ENCODE results near the gene ING2.

Gene ING2

GRCh38 chr4:183515411-183515810, 10.6 kb downstream of the ING2 start (continued):
- TF ChIP-seq TRIM28 (IDR thresholded peaks at IDR 0.05; ENCODE audit: borderline replicate concordance, low read length) (no peak), WT1 (tag by site-specific recombination; IDR thresholded peaks at IDR 0.05) (no peak), ZEB2 (tag by site-specific recombination; IDR thresholded peaks at IDR 0.05) (no peak)
- TF ChIP-seq, protein P1, sequence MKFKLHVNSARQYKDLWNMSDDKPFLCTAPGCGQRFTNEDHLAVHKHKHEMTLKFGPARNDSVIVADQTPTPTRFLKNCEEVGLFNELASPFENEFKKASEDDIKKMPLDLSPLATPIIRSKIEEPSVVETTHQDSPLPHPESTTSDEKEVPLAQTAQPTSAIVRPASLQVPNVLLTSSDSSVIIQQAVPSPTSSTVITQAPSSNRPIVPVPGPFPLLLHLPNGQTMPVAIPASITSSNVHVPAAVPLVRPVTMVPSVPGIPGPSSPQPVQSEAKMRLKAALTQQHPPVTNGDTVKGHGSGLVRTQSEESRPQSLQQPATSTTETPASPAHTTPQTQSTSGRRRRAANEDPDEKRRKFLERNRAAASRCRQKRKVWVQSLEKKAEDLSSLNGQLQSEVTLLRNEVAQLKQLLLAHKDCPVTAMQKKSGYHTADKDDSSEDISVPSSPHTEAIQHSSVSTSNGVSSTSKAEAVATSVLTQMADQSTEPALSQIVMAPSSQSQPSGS (tag by site-specific recombination; IDR thresholded peaks at IDR 0.05; ENCODE audit: low read depth), result no peak

- Histone ChIP-seq H3K9me3 (ENCODE audit: control insufficient read depth, insufficient read depth, low read depth, low read length) (no peaks in the 10 kb centered on the region), H3K4me1 (ENCODE audit: control insufficient read depth, insufficient read depth, low read length) (no peaks in the 10 kb centered on the region), H3K36me3 (ENCODE audit: control insufficient read depth in 2 of 2, insufficient read depth in 1 of 2, low read length in 2 of 2) (peaks cover 0 to 7% of the 10 kb centered on the region in 2 experiments; a peak in 2 of 3 replicates), H3K27ac (ENCODE audit: extremely low read depth, low read depth, low read length) (no peak overlapping the region), H3K4me3 (ENCODE audit: low read depth, low read length) (no peak overlapping the region)
- POLR2A ChIA-PET, result no interaction called here
- CTCF ChIA-PET, result interaction anchor here (0.7 kb wide), 1 partner anchor 68 kb away, joined by 3 read pairs; no protein-coding TSS in a partner anchor
- TF ChIP-seq ZNF514 (tag by site-specific recombination; IDR thresholded peaks at IDR 0.05) (no peak), REPIN1 (tag by site-specific recombination; IDR thresholded peaks at IDR 0.05; ENCODE audit: low read depth) (no peak), ZNF274 (IDR thresholded peaks at IDR 0.05; ENCODE audit: low read length) (no peak), ZNF274 (tag by site-specific recombination; IDR thresholded peaks at IDR 0.05; ENCODE audit: borderline replicate concordance) (no peak), ZNF610 (tag by site-specific recombination; IDR thresholded peaks at IDR 0.05; ENCODE audit: borderline replicate concordance) (no peak), ZNF350 (tag by site-specific recombination; IDR thresholded peaks at IDR 0.05) (no peak), ZNF768 (tag by site-specific recombination; IDR thresholded peaks at IDR 0.05) (no peak), SP7 (tag by site-specific recombination; IDR thresholded peaks at IDR 0.05) (no peak), ZNF560 (tag by site-specific recombination; IDR thresholded peaks at IDR 0.05; ENCODE audit: borderline replicate concordance) (no peak), ZNF202 (tag by site-specific recombination; IDR thresholded peaks at IDR 0.05; ENCODE audit: borderline replicate concordance) (no peak), ZFP3 (tag by site-specific recombination; IDR thresholded peaks at IDR 0.05; ENCODE audit: low read depth) (no peak), ZNF174 (tag by site-specific recombination; IDR thresholded peaks at IDR 0.05) (no peak), ZNF121 (tag by site-specific recombination; IDR thresholded peaks at IDR 0.05) (no peak), ZNF223 (tag by site-specific recombination; IDR thresholded peaks at IDR 0.05) (no peak), SCRT2 (tag by site-specific recombination; IDR thresholded peaks at IDR 0.05) (no peak), HOXD13 (CRISPR knock-in tag; IDR thresholded peaks at IDR 0.05; ENCODE audit: borderline replicate concordance) (no peak), ZNF335 (tag by site-specific recombination; conservative IDR thresholded peaks at IDR 0.05) (no peak)
- TF ChIP-seq, protein P2, sequence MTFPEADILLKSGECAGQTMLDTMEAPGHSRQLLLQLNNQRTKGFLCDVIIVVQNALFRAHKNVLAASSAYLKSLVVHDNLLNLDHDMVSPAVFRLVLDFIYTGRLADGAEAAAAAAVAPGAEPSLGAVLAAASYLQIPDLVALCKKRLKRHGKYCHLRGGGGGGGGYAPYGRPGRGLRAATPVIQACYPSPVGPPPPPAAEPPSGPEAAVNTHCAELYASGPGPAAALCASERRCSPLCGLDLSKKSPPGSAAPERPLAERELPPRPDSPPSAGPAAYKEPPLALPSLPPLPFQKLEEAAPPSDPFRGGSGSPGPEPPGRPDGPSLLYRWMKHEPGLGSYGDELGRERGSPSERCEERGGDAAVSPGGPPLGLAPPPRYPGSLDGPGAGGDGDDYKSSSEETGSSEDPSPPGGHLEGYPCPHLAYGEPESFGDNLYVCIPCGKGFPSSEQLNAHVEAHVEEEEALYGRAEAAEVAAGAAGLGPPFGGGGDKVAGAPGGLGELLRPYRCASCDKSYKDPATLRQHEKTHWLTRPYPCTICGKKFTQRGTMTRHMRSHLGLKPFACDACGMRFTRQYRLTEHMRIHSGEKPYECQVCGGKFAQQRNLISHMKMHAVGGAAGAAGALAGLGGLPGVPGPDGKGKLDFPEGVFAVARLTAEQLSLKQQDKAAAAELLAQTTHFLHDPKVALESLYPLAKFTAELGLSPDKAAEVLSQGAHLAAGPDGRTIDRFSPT (tag by site-specific recombination; IDR thresholded peaks at IDR 0.05), result no peak
These were observed 12.3 kb downstream of the ING2 start for GRCh38 chr4:183517194-183517593.

- Histone ChIP-seq H3K4me3 (ENCODE audit: low read depth, low read length) (no peak overlapping the region), H3K27ac (ENCODE audit: extremely low read depth, low read depth, low read length) (no peak overlapping the region), H3K36me3 (ENCODE audit: control insufficient read depth in 2 of 2, insufficient read depth in 1 of 2, low read length in 2 of 2) (peaks cover 0 to 1% of the 10 kb centered on the region in 2 experiments; a peak in 1 of 3 replicates), H3K4me1 (ENCODE audit: control insufficient read depth, insufficient read depth, low read length) (no peaks in the 10 kb centered on the region), H3K9me3 (ENCODE audit: control insufficient read depth, insufficient read depth, low read depth, low read length) (no peaks in the 10 kb centered on the region)
- ChIA-PET CTCF (interaction anchor here (0.7 kb wide), 1 partner anchor 67 kb away, joined by 3 read pairs; no protein-coding TSS in a partner anchor), POLR2A (no interaction called here)
- TF ChIP-seq MEIS1 (CRISPR knock-in tag; IDR thresholded peaks at IDR 0.05; ENCODE audit: borderline replicate concordance) (no peak), KLF10 (tag by site-specific recombination; IDR thresholded peaks at IDR 0.05) (no peak), ZNF138 (tag by site-specific recombination; IDR thresholded peaks at IDR 0.05; ENCODE audit: borderline replicate concordance) (no peak), KLF7 (tag by site-specific recombination; IDR thresholded peaks at IDR 0.05; ENCODE audit: borderline replicate concordance) (no peak), ZNF416 (tag by site-specific recombination; IDR thresholded peaks at IDR 0.05) (no peak), ZNF596 (tag by site-specific recombination; IDR thresholded peaks at IDR 0.05) (no peak), ZNF529 (tag by site-specific recombination; IDR thresholded peaks at IDR 0.05; ENCODE audit: insufficient replicate concordance) (no peak), ZNF23 (tag by site-specific recombination; IDR thresholded peaks at IDR 0.05; ENCODE audit: borderline replicate concordance) (no peak), ZNF561 (tag by site-specific recombination; IDR thresholded peaks at IDR 0.05; ENCODE audit: borderline replicate concordance) (no peak), ZNF791 (tag by site-specific recombination; IDR thresholded peaks at IDR 0.05) (no peak), ZNF777 (tag by site-specific recombination; IDR thresholded peaks at IDR 0.05; ENCODE audit: borderline replicate concordance) (no peak), SP2 (tag by site-specific recombination; IDR thresholded peaks at IDR 0.05) (no peak), ZFP41 (tag by site-specific recombination; IDR thresholded peaks at IDR 0.05; ENCODE audit: borderline replicate concordance) (no peak), SP7 (tag by site-specific recombination; IDR thresholded peaks at IDR 0.05) (no peak)
These were observed 12.9 kb downstream of the ING2 start for GRCh38 chr4:183517781-183518180.

All from HEK293 (cell line).